Caco-2 (cell line): ENCODE results near the gene MED9. TPM values are rescaled to one million over a fixed set of nuclear protein-coding genes. Genes with fewer than 3 reads are reported as not detected.

Source experiments
- BruUV-seq: library from RNA; stranded (reverse); fragments of 400-500 nt; replicated peaks from 2 replicates; lab custom pipeline; 2021; lab: Mats Ljungman, UMichigan
- CTCF ChIA-PET: fragments of 300-600 bp; sonication (Branson Sonifier 250); formaldehyde crosslinking; loops from one replicate; lab custom pipeline; 2022; ENCODE audit warnings: antibody characterized with exemption; lab: Charles Lee
- POLR2A ChIA-PET: fragments of 300-600 bp; sonication (Branson Sonifier 250); formaldehyde crosslinking; loops from one replicate; lab custom pipeline; 2022; ENCODE audit warnings: antibody characterized with exemption; lab: Charles Lee
- DNase-seq, 2 experiments: peaks; one replicate each; pipeline versions ENCODE4 v3.0.0 to v3.0.0-alpha.2; 2020 to 2022
- H3K27me3 ChIP-seq: replicated peaks from 2 replicates; pipeline ENCODE4 v1.6.0; 2011; ENCODE audit warnings: low read length; ENCODE audit not compliant: control insufficient read depth, insufficient read depth
- H3K36me3 ChIP-seq: 2 replicates; pipeline ENCODE4 v1.5.1; 2011; ENCODE audit warnings: low read length; ENCODE audit not compliant: control insufficient read depth, insufficient read depth
- H3K4me1 ChIP-seq: fragments of 250-450 bp; sonication (Bioruptor Pico); 2 replicates; pipeline ENCODE4 v1.5.1; 2020; ENCODE audit warnings: mild to moderate bottlenecking
- H3K4me3 ChIP-seq: 2 replicates; pipeline ENCODE4 v1.5.1; 2011; ENCODE audit warnings: low read depth, mild to moderate bottlenecking, control low read depth, low read length
- H3K9me3 ChIP-seq: fragments of 250-450 bp; sonication (Bioruptor Pico); 2 replicates; pipeline ENCODE4 v1.5.1; 2020; ENCODE audit warnings: mild to moderate bottlenecking, moderate library complexity
- H3K27ac Mint-ChIP-seq: one replicate; pipeline ENCODE4 v1.8.0; 2022; ENCODE audit warnings: mixed read lengths; ENCODE audit not compliant: unreplicated experiment
- H3K27me3 Mint-ChIP-seq: one replicate; pipeline ENCODE4 v1.8.0; 2022; ENCODE audit warnings: mixed read lengths; ENCODE audit not compliant: insufficient read depth, unreplicated experiment
- H3K36me3 Mint-ChIP-seq: one replicate; pipeline ENCODE4 v1.8.0; 2022; ENCODE audit warnings: mild to moderate bottlenecking, mixed read lengths; ENCODE audit not compliant: insufficient read depth, unreplicated experiment
- H3K4me1 Mint-ChIP-seq: one replicate; pipeline ENCODE4 v1.8.0; 2022; ENCODE audit warnings: low read depth, mixed read lengths; ENCODE audit not compliant: unreplicated experiment
- H3K4me3 Mint-ChIP-seq: one replicate; pipeline ENCODE4 v1.8.0; 2022; ENCODE audit warnings: mild to moderate bottlenecking, moderate library complexity, mixed read lengths; ENCODE audit not compliant: unreplicated experiment
- H3K9me3 Mint-ChIP-seq: one replicate; pipeline ENCODE4 v1.8.0; 2022; ENCODE audit warnings: mixed read lengths; ENCODE audit not compliant: unreplicated experiment
- CTCF ChIP-seq, 2 experiments: fragments of 200-600 bp in 1 of 2; IDR thresholded peaks; 1 replicate in 1 of 2; 2 replicates in 1 of 2; pipeline versions ENCODE4 v1.5.1 to v1.8.0; 2011 to 2022; ENCODE audit warnings: antibody characterized with exemption in 1 of 2, control low read depth in 1 of 2, inconsistent platforms in 1 of 2, low read depth in 1 of 2, low read length in 1 of 2, mild to moderate bottlenecking in 1 of 2, moderate library complexity in 1 of 2; ENCODE audit not compliant: insufficient read depth in 1 of 2, severe bottlenecking in 1 of 2, unreplicated experiment in 1 of 2
- intact Hi-C: fragments of 100-400 bp; cut with micrococcal nuclease; formaldehyde crosslinking; loops from one replicate; pipeline ENCODE4 v1.10.0; 2022; ENCODE audit not compliant: unreplicated experiment
- total RNA-seq: library from RNA; stranded (reverse); gene quantifications from 2 replicates; pipeline ENCODE4 v1.2.3, GENCODE V29; 2022

Gene MED9
- total RNA-seq, 1 experiment from 2014 or later: 24.9 TPM

- no peaks in the 10 kb centered on the region for H3K36me3 Mint-ChIP-seq
- no peaks in the 10 kb centered on the region for H3K9me3 Mint-ChIP-seq
- intact Hi-C loops: no loop called here
- peaks cover 46% of the 10 kb centered on the region for H3K4me1 Mint-ChIP-seq
- H3K4me1 ChIP-seq: peaks cover 62% of the 10 kb centered on the region
- no peaks in the 10 kb centered on the region for H3K27me3 ChIP-seq
- BruUV-seq: no TSS peak
- no peak overlapping the region for H3K27ac Mint-ChIP-seq
- DNase-seq: no peak
- H3K4me3 Mint-ChIP-seq: no peak overlapping the region
- ChIA-PET POLR2A (no interaction called here), CTCF (no interaction called here)
- no peaks in the 10 kb centered on the region for H3K36me3 ChIP-seq
- H3K4me3 ChIP-seq: no peak overlapping the region
- H3K9me3 ChIP-seq: no peaks in the 10 kb centered on the region
- no peaks in the 10 kb centered on the region for H3K27me3 Mint-ChIP-seq
- TF ChIP-seq CTCF (IDR thresholded peaks at IDR 0.05; ENCODE audit: insufficient read depth in 1 of 2, low read depth in 1 of 2, low read length in 1 of 2, severe bottlenecking in 1 of 2, unreplicated experiment in 1 of 2): no peak
These were observed 45.2 kb upstream of the MED9 start for GRCh38 chr17:17431605-17432004.

GRCh38 chr17:17433000-17433703 is 43.6 kb upstream of the MED9 start:
- BruUV-seq: no TSS peak
- no peaks in the 10 kb centered on the region for H3K27me3 Mint-ChIP-seq
- Histone ChIP-seq H3K4me1 (peaks cover 72% of the 10 kb centered on the region), H3K9me3 (no peaks in the 10 kb centered on the region), H3K27me3 (no peaks in the 10 kb centered on the region), H3K36me3 (no peaks in the 10 kb centered on the region), H3K4me3 (no peak overlapping the region)
- H3K36me3 Mint-ChIP-seq: no peaks in the 10 kb centered on the region
- peaks cover 53% of the 10 kb centered on the region for H3K4me1 Mint-ChIP-seq
- TF ChIP-seq CTCF (IDR thresholded peaks at IDR 0.05; ENCODE audit: insufficient read depth in 1 of 2, low read depth in 1 of 2, low read length in 1 of 2, severe bottlenecking in 1 of 2, unreplicated experiment in 1 of 2): no peak
- H3K4me3 Mint-ChIP-seq: no peak overlapping the region
- CTCF ChIA-PET: interaction anchor here (1.3 kb wide), 1 partner anchor 63 kb away, joined by 4 read pairs; the partner anchor contains the start of gene RASD1
- H3K27ac Mint-ChIP-seq: no peak overlapping the region
- no peak for DNase-seq
- POLR2A ChIA-PET: interaction anchor here (0.6 kb wide), 1 partner anchor 40 kb away, joined by 6 read pairs; no protein-coding TSS in a partner anchor
- no peaks in the 10 kb centered on the region for H3K9me3 Mint-ChIP-seq
- intact Hi-C loops: no loop called here

DNA sequence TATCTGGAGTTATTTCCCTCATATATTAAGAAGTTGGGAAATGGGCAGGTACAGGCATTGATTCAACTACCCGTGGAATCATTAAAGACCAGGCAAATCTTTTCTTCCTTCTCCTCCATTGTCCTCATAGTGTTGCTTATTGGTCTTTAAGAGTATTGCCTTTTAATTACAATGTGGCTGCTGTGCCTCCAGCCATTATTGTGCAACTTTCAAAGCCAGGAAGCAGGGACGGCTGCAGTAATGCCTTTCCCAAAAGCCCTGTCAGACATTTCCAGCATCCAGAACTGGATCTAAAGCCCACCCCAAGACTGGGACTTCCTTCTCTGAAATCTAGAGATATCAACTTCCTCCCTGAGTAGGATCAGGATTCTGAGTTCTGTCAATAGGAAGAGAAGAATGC is 42.3 kb upstream of the MED9 start:
- H3K4me3 ChIP-seq: no peak overlapping the region
- POLR2A ChIA-PET: no interaction called here
- intact Hi-C loops: loop anchor here (2.0 kb wide), 1 partner anchor 48 kb away; no protein-coding TSS in a partner anchor
- Mint-ChIP-seq H3K9me3 (no peaks in the 10 kb centered on the region), H3K4me3 (no peak overlapping the region), H3K4me1 (peaks cover 40% of the 10 kb centered on the region), H3K27me3 (no peaks in the 10 kb centered on the region), H3K36me3 (no peaks in the 10 kb centered on the region), H3K27ac (peak overlapping the region; percentile 87)
- TF ChIP-seq CTCF (IDR thresholded peaks at IDR 0.05; ENCODE audit: insufficient read depth in 1 of 2, low read depth in 1 of 2, low read length in 1 of 2, severe bottlenecking in 1 of 2, unreplicated experiment in 1 of 2): no peak
- no TSS peak for BruUV-seq
- peaks cover 59% of the 10 kb centered on the region for H3K4me1 ChIP-seq
- H3K36me3 ChIP-seq: no peaks in the 10 kb centered on the region
- peak in 1 of 2 experiments; percentile 11 for DNase-seq
- CTCF ChIA-PET: interaction anchor here (1.4 to 2.3 kb wide), 3 partner anchors 47 to 79 kb away, joined by 7 to 10 read pairs (median 8); partner anchors contain the start of gene RASD1
- no peaks in the 10 kb centered on the region for H3K9me3 ChIP-seq
- no peaks in the 10 kb centered on the region for H3K27me3 ChIP-seq
